Activated B cell treated with CpG ODN at 0.5 μM for 24 hours (primary cell): Measurements from ENCODE around the gene RBM10. TPM values are rescaled to one million over a fixed set of nuclear protein-coding genes. Genes with fewer than 3 reads are reported as not detected.

Experiments
- ATAC-seq: fragments of 200-7000 bp; cut with Tn5 transposase; one replicate; pipeline ENCODE4 v1.10.0; 2021; ENCODE audit warnings: low read depth, mild to moderate bottlenecking, moderate library complexity
- CTCF ChIA-PET: fragments of 350-600 bp; sonication (Branson Sonifier 250); formaldehyde crosslinking; loops from one replicate; lab custom pipeline; 2021; ENCODE audit warnings: antibody characterized with exemption; lab: Charles Lee
- POLR2A ChIA-PET: fragments of 350-600 bp; sonication (Branson Sonifier 250); formaldehyde crosslinking; loops from one replicate; lab custom pipeline; 2021; ENCODE audit warnings: antibody characterized with exemption; lab: Charles Lee
- DNase-seq: peaks from one replicate; pipeline ENCODE4 v3.0.0; 2022
- H3K27ac Mint-ChIP-seq: one replicate; pipeline ENCODE4 v1.8.0; 2020; ENCODE audit warnings: mixed read lengths
- H3K27me3 Mint-ChIP-seq: one replicate; pipeline ENCODE4 v1.8.0; 2021; ENCODE audit warnings: mixed read lengths
- H3K36me3 Mint-ChIP-seq: one replicate; pipeline ENCODE4 v1.8.0; 2021; ENCODE audit warnings: low read depth, mixed read lengths
- H3K4me1 Mint-ChIP-seq: one replicate; pipeline ENCODE4 v1.8.0; 2021; ENCODE audit warnings: mixed read lengths
- H3K4me3 Mint-ChIP-seq: one replicate; pipeline ENCODE4 v1.8.0; 2020; ENCODE audit warnings: mild to moderate bottlenecking, mixed read lengths
- H3K9me3 Mint-ChIP-seq: one replicate; pipeline ENCODE4 v1.8.0; 2020; ENCODE audit warnings: mixed read lengths
- CTCF ChIP-seq: fragments of 200-600 bp; IDR thresholded peaks from one replicate; pipeline ENCODE4 v1.8.0; 2022; ENCODE audit warnings: antibody characterized with exemption, mild to moderate bottlenecking
- intact Hi-C: fragments of 100-400 bp; cut with micrococcal nuclease; formaldehyde crosslinking; loops from one replicate; pipeline ENCODE4 v1.15.1; 2024
- total RNA-seq: library from RNA; stranded (reverse); gene quantifications from 2 replicates; pipeline ENCODE4 v1.2.3, GENCODE V29; 2022

The RBM10 gene
- total RNA-seq, 1 donor from 2014 or later, result 55.6 TPM

GRCh38 chrX:47169726-47170515 lies 24.9 kb downstream of the RBM10 start:
- Mint-ChIP-seq H3K9me3 (no peaks in the 10 kb centered on the region), H3K27me3 (no peaks in the 10 kb centered on the region), H3K36me3 (peaks cover 53% of the 10 kb centered on the region), H3K4me3 (no peak overlapping the region), H3K4me1 (no peaks in the 10 kb centered on the region), H3K27ac (no peak overlapping the region)
- ATAC-seq (no peak), DNase-seq (no peak)
- ChIA-PET CTCF (no interaction called here), POLR2A (no interaction called here)
- no peak for TF ChIP-seq CTCF
- intact Hi-C loops, result no loop called here

- no peaks in the 10 kb centered on the region for H3K9me3 Mint-ChIP-seq
- no peak overlapping the region for H3K27ac Mint-ChIP-seq
- CTCF ChIA-PET, result no interaction called here
- POLR2A ChIA-PET, result no interaction called here
- intact Hi-C loops, result no loop called here
- H3K4me1 Mint-ChIP-seq, result no peaks in the 10 kb centered on the region
- H3K36me3 Mint-ChIP-seq, result peaks cover 61% of the 10 kb centered on the region
- no peak for TF ChIP-seq CTCF
- H3K27me3 Mint-ChIP-seq, result no peaks in the 10 kb centered on the region
- no peak overlapping the region for H3K4me3 Mint-ChIP-seq
- no peak for ATAC-seq
- no peak for DNase-seq
These were observed 26.1 kb downstream of the RBM10 start for GRCh38 chrX:47170861-47171692.

GRCh38 chrX:47171996-47172395 lies 27.0 kb downstream of the RBM10 start:
- intact Hi-C loops, result no loop called here
- Mint-ChIP-seq H3K9me3 (no peaks in the 10 kb centered on the region), H3K4me3 (no peak overlapping the region), H3K36me3 (peaks cover 68% of the 10 kb centered on the region), H3K27me3 (no peaks in the 10 kb centered on the region), H3K27ac (no peak overlapping the region), H3K4me1 (no peaks in the 10 kb centered on the region)
- DNase-seq (no peak), ATAC-seq (no peak)
- no peak for TF ChIP-seq CTCF
- ChIA-PET CTCF (no interaction called here), POLR2A (no interaction called here)

- POLR2A ChIA-PET, result no interaction called here
- CTCF ChIA-PET, result no interaction called here
- intact Hi-C loops, result no loop called here
- Mint-ChIP-seq H3K27ac (no peak overlapping the region), H3K36me3 (peaks cover 70% of the 10 kb centered on the region), H3K9me3 (no peaks in the 10 kb centered on the region), H3K27me3 (no peaks in the 10 kb centered on the region), H3K4me1 (no peaks in the 10 kb centered on the region), H3K4me3 (no peak overlapping the region)
- no peak for TF ChIP-seq CTCF
- DNase-seq, result no peak
- ATAC-seq, result no peak
These were observed 27.5 kb downstream of the RBM10 start for GRCh38 chrX:47172549-47172948.
